ENCODE data around the gene ARHGAP1.

ARHGAP1 gene

GRCh38 chr11:46700241-46701077 is at the start of gene ARHGAP1, which contains the start of gene ZNF408:
TSS of gene ARHGAP1 (minus strand) at chr11:46700619. CDS start at chr11:46696107, 4,512 bp downstream.
TSS of gene ZNF408 (plus strand) at chr11:46701031. CDS start at chr11:46701048, 17 bp downstream.
- peak within 1 kb of the TSS; percentile 90 for H3K4me3 ChIP-seq (ENCODE audit: low read depth, low read length)
- no peak for TF ChIP-seq CTCF (IDR thresholded peaks at IDR 0.05; ENCODE audit: borderline replicate concordance, insufficient read depth, low read depth, low read length)

GRCh38 chr11:46747150-46747549 is 46.7 kb upstream of the ARHGAP1 start:
- TF ChIP-seq CTCF (IDR thresholded peaks at IDR 0.05; ENCODE audit: borderline replicate concordance, insufficient read depth, low read depth, low read length), result no peak
- no peak overlapping the region for H3K4me3 ChIP-seq (ENCODE audit: low read depth, low read length)

- no peak for TF ChIP-seq CTCF (IDR thresholded peaks at IDR 0.05; ENCODE audit: borderline replicate concordance, insufficient read depth, low read depth, low read length)
- H3K4me3 ChIP-seq (ENCODE audit: low read depth, low read length), result no peak overlapping the region
Observed at GRCh38 chr11:46745995-46746394, 45.6 kb upstream of the ARHGAP1 start.

- no peak for TF ChIP-seq CTCF (IDR thresholded peaks at IDR 0.05; ENCODE audit: borderline replicate concordance, insufficient read depth, low read depth, low read length)
- H3K4me3 ChIP-seq (ENCODE audit: low read depth, low read length), result no peak overlapping the region
Observed at GRCh38 chr11:46745328-46745727, 44.9 kb upstream of the ARHGAP1 start.

GRCh38 chr11:46743693-46744339 is 43.4 kb upstream of the ARHGAP1 start:
- no peak for TF ChIP-seq CTCF (IDR thresholded peaks at IDR 0.05; ENCODE audit: borderline replicate concordance, insufficient read depth, low read depth, low read length)
- no peak overlapping the region for H3K4me3 ChIP-seq (ENCODE audit: low read depth, low read length)

- no peak for TF ChIP-seq CTCF (IDR thresholded peaks at IDR 0.05; ENCODE audit: borderline replicate concordance, insufficient read depth, low read depth, low read length)
- no peak overlapping the region for H3K4me3 ChIP-seq (ENCODE audit: low read depth, low read length)
Observed at GRCh38 chr11:46743043-46743442, 42.6 kb upstream of the ARHGAP1 start.

All from GM12875 (cell line).